Naive B cell (primary cell): ENCODE measurements around the gene BMP8A. TPM values are rescaled to one million over a fixed set of nuclear protein-coding genes. Genes with fewer than 3 reads are reported as not detected.
"Not testable (repeated sequence)": the region's sequence is repeated elsewhere in the genome, so short reads cannot be mapped to it uniquely, and the experiment has no call there.

Experiments
- ATAC-seq, 2 donors: fragments of 150-1000 bp; cut with Tn5 transposase; 2 replicates each; pipeline ENCODE4 v1.10.0; 2021; ENCODE audit warnings: low read depth in 2 of 2, mild to moderate bottlenecking in 2 of 2, moderate library complexity in 2 of 2
- DNase-seq: peaks from one replicate; pipeline ENCODE4 v3.0.0; 2022
- H3K27ac Mint-ChIP-seq, 6 donors: one replicate each; pipeline ENCODE4 v1.8.0; 2020 to 2022; ENCODE audit warnings: mild to moderate bottlenecking in 6 of 6, mixed read lengths in 6 of 6, moderate library complexity in 5 of 6, inconsistent platforms in 2 of 6
- H3K27me3 Mint-ChIP-seq, 3 donors: one replicate each; pipeline ENCODE4 v1.8.0; 2021 to 2022; ENCODE audit warnings: mixed read lengths in 3 of 3, mild to moderate bottlenecking in 1 of 3
- H3K36me3 Mint-ChIP-seq, 2 donors: one replicate each; pipeline ENCODE4 v1.8.0; 2020 to 2022; ENCODE audit warnings: mixed read lengths in 2 of 2, inconsistent platforms in 1 of 2, mild to moderate bottlenecking in 1 of 2
- H3K4me1 Mint-ChIP-seq, 3 donors: one replicate each; pipeline ENCODE4 v1.8.0; 2020 to 2022; ENCODE audit warnings: mixed read lengths in 3 of 3, inconsistent platforms in 1 of 3, mild to moderate bottlenecking in 1 of 3, moderate library complexity in 1 of 3
- H3K4me3 Mint-ChIP-seq, 8 donors: one replicate each; pipeline ENCODE4 v1.8.0; 2020 to 2022; ENCODE audit warnings: mild to moderate bottlenecking in 8 of 8, mixed read lengths in 8 of 8, moderate library complexity in 8 of 8, inconsistent platforms in 2 of 8
- H3K9me3 Mint-ChIP-seq, 7 donors: one replicate each; pipeline ENCODE4 v1.8.0; 2020 to 2022; ENCODE audit warnings: mixed read lengths in 7 of 7, mild to moderate bottlenecking in 5 of 7, inconsistent platforms in 2 of 7, moderate library complexity in 1 of 7
- polyA plus RNA-seq, 6 donors: library from polyadenylated mRNA; unstranded; fragments of 300-500 nt; fragmentation: Illumina TruSeq; gene quantifications; one replicate each; pipeline ENCODE4 v1.2.3, GENCODE V29; 2021; ENCODE audit warnings: low read depth in 6 of 6

BMP8A gene
- polyA plus RNA-seq, 6 donors from 2014 or later, result 0.95 to 1.3 TPM; not detected in 4

GRCh38 chr1:39489567-39490239, 1.7 kb upstream of the BMP8A start:
- Mint-ChIP-seq H3K36me3 (no peaks in the 10 kb centered on the region), H3K4me3 (peak overlapping the region in 5 of 8 donors; percentile 5 to 90 (median 77)), H3K4me1 (peaks cover 5 to 15% (median 6%) of the 10 kb centered on the region in 3 donors), H3K27ac (peak overlapping the region in 1 of 6 donors; percentile 11), H3K9me3 (no peaks in the 10 kb centered on the region), H3K27me3 (peaks cover 9 to 30% (median 20%) of the 10 kb centered on the region in 3 donors)
- ATAC-seq (no peak), DNase-seq (no peak)

- no peaks in the 10 kb centered on the region for H3K9me3 Mint-ChIP-seq
- no peaks in the 10 kb centered on the region for H3K36me3 Mint-ChIP-seq
- ATAC-seq (peak; percentile 17 to 27), DNase-seq (no peak)
- H3K27me3 Mint-ChIP-seq, result peaks cover 9 to 30% (median 20%) of the 10 kb centered on the region in 3 donors
- H3K4me1 Mint-ChIP-seq, result peaks cover 5 to 15% (median 6%) of the 10 kb centered on the region in 3 donors
- peak overlapping the region in 1 of 6 donors; percentile 53 for H3K27ac Mint-ChIP-seq
- peak overlapping the region; percentile 48 to 90 (median 77) for H3K4me3 Mint-ChIP-seq
Measured at GRCh38 chr1:39490596-39491145, 765 bp upstream of the BMP8A start.

GRCh38 chr1:39492118-39493042, 944 bp downstream of the BMP8A start:
- not testable (repeated sequence) for DNase-seq, H3K9me3 Mint-ChIP-seq, H3K36me3 Mint-ChIP-seq
- Mint-ChIP-seq H3K27ac (peak overlapping the region in 1 of 6 donors; percentile 28), H3K4me3 (peak overlapping the region; percentile 66 to 86 (median 74)), H3K4me1 (peaks cover 5 to 15% (median 6%) of the 10 kb centered on the region in 3 donors), H3K27me3 (peaks cover 19 to 35% (median 20%) of the 10 kb centered on the region in 3 donors)
- peak in 1 of 2 donors; percentile 4 for ATAC-seq

GRCh38 chr1:39493043-39493810, 1.8 kb downstream of the BMP8A start:
- Mint-ChIP-seq H3K4me3 (peak overlapping the region in 7 of 8 donors; percentile 60 to 80 (median 68)), H3K27me3 (peaks cover 20 to 35% (median 21%) of the 10 kb centered on the region in 3 donors), H3K4me1 (peaks cover 5 to 15% (median 6%) of the 10 kb centered on the region in 3 donors)
- not testable (repeated sequence) for H3K36me3 Mint-ChIP-seq, H3K27ac Mint-ChIP-seq, ATAC-seq, H3K9me3 Mint-ChIP-seq, DNase-seq

GRCh38 chr1:39494671-39495410, 3.4 kb downstream of the BMP8A start:
- Mint-ChIP-seq H3K9me3 (no peaks in the 10 kb centered on the region), H3K27me3 (peaks cover 20 to 35% (median 21%) of the 10 kb centered on the region in 3 donors), H3K36me3 (no peaks in the 10 kb centered on the region), H3K4me3 (peak overlapping the region in 1 of 8 donors; percentile 71), H3K27ac (no peak overlapping the region), H3K4me1 (peaks cover 5 to 13% (median 6%) of the 10 kb centered on the region in 3 donors)
- ATAC-seq (no peak), DNase-seq (no peak)

DNA sequence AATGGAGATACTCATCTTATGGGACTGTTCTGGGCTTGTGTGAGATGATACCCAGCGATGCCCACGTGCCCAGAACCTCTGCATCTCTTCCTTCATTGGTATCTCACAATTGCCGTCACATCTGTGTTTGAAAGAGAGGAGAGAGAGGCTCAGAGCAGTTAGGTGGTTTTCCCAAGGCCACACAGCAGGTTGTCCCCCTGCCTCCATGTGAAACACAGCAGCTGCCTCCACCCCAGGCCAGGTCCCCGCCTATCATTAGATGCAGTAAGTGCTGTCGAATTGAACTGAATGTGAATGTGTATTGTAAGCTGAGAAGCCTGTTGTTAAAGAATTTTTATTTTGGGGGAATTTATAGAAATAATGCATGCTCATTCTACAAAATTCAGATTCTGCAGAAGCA, 5.1 kb downstream of the BMP8A start:
- H3K4me1 Mint-ChIP-seq, H3K9me3 Mint-ChIP-seq, DNase-seq, H3K36me3 Mint-ChIP-seq, ATAC-seq, H3K4me3 Mint-ChIP-seq: not testable (repeated sequence)
- Mint-ChIP-seq H3K27me3 (peaks cover 20 to 31% (median 21%) of the 10 kb centered on the region in 3 donors), H3K27ac (peak overlapping the region in 1 of 6 donors; percentile 36)

GRCh38 chr1:39497585-39497984, 6.1 kb downstream of the BMP8A start:
- DNase-seq (no peak), ATAC-seq (no peak)
- Mint-ChIP-seq H3K4me1 (peaks cover 0 to 6% (median 0%) of the 10 kb centered on the region in 3 donors), H3K4me3 (peak overlapping the region in 1 of 8 donors; percentile 29), H3K27ac (no peak overlapping the region), H3K27me3 (peaks cover 20 to 26% (median 21%) of the 10 kb centered on the region in 3 donors), H3K9me3 (no peaks in the 10 kb centered on the region), H3K36me3 (no peaks in the 10 kb centered on the region)

DNA sequence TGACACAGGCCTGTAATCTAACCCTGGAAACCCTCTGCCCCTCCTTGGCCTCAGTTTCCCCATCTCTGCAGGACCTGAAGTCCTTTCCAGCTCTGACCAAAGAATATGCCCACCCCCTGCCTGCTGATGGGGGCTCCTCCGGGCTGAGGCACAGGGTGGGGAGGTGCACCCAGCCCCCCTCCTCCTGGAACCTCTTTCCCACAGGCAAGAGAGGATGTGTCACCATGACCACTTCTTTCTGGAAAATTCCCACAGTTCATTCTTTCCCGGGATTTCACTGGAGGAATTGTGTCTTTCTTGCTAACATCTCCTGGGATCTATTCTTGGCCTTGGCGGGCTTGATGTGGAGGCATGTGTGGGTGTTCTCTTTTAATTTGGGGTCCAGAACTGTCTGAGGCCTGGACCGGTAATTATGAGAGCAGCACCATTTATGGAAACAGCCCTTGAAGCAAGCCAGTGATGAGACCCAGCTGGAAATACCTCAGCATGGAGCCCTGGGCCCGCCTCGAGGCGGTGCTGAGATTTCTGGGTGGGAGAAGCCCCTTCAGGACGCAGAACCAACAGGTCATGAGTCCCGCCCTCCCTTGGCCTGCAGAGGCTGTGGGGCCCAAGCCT, 6.8 kb downstream of the BMP8A start:
- DNase-seq, H3K9me3 Mint-ChIP-seq, ATAC-seq, H3K36me3 Mint-ChIP-seq, H3K4me1 Mint-ChIP-seq: not testable (repeated sequence)
- Mint-ChIP-seq H3K4me3 (peak overlapping the region in 2 of 8 donors; percentile 27 to 33), H3K27ac (peak overlapping the region in 1 of 6 donors; percentile 28), H3K27me3 (peaks cover 15 to 20% (median 16%) of the 10 kb centered on the region in 3 donors)

GRCh38 chr1:39498821-39499220, 7.4 kb downstream of the BMP8A start:
- H3K27me3 Mint-ChIP-seq, result peaks cover 9 to 14% (median 11%) of the 10 kb centered on the region in 3 donors
- DNase-seq, H3K4me1 Mint-ChIP-seq, H3K27ac Mint-ChIP-seq, ATAC-seq, H3K36me3 Mint-ChIP-seq, H3K4me3 Mint-ChIP-seq, H3K9me3 Mint-ChIP-seq: not testable (repeated sequence)

DNA sequence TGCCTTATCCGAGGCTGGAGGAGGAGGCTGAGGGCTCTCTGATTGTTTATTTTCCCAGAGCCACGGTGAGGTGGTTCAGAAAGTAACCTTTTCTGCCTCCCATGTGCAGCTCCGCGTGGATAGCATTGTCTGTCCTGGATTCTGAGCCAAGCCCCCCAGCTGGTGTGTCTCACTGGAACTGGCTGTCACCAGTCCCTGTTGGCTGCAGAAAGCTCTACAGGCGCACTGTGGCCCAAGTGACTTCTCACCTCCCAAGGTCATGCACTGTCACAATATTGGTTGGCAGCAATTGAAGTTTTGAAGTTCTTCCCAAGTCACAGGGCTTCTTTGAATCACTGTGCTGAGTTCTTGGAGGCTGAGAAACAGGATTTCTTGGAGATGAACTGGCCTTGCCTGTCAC, 8.2 kb downstream of the BMP8A start:
- no peak for DNase-seq
- Mint-ChIP-seq H3K27me3 (peaks cover under 1 to 11% (median 6%) of the 10 kb centered on the region in 3 donors), H3K4me3 (no peak overlapping the region), H3K4me1 (no peaks in the 10 kb centered on the region), H3K9me3 (no peaks in the 10 kb centered on the region), H3K36me3 (no peaks in the 10 kb centered on the region), H3K27ac (no peak overlapping the region)
- no peak for ATAC-seq

- Mint-ChIP-seq H3K4me3 (no peak overlapping the region), H3K36me3 (no peaks in the 10 kb centered on the region), H3K4me1 (peaks cover 0 to 3% (median 0%) of the 10 kb centered on the region in 3 donors), H3K27ac (peak overlapping the region in 1 of 6 donors; percentile 18), H3K27me3 (peaks cover 0 to 11% (median 6%) of the 10 kb centered on the region in 3 donors), H3K9me3 (no peaks in the 10 kb centered on the region)
- no peak for DNase-seq
- ATAC-seq, result no peak
Measured at GRCh38 chr1:39500862-39501389, 9.5 kb downstream of the BMP8A start.
